HepG2 (cell line): ENCODE results near the gene CCNG1. TPM values are rescaled to one million over a fixed set of nuclear protein-coding genes. Genes with fewer than 3 reads are reported as not detected.
A peak's percentile ranks its signal among the peaks of the same experiment; 100 is the strongest.

Source experiments
- ATAC-seq: fragments of 200-7000 bp; cut with Tn5 transposase; 3 replicates; pipeline ENCODE4 v1.9.1; 2020; ENCODE audit warnings: mild to moderate bottlenecking, moderate library complexity
- BruUV-seq: library from RNA; stranded (reverse); fragments of 400-500 nt; replicated peaks from 2 replicates; lab custom pipeline; 2021; lab: Mats Ljungman, UMichigan
- CTCF ChIA-PET: fragments of 300-600 bp; formaldehyde crosslinking; extraction: SDS; loops from one replicate; lab custom pipeline; 2021; ENCODE audit warnings: low total read pairs, inconsistent platforms, low intra/inter-chr PET ratio; lab: Yijun Ruan, JAX
- POLR2A ChIA-PET: fragments of 350-600 bp; sonication (Branson Sonifier 250); formaldehyde crosslinking; loops from one replicate; lab custom pipeline; 2020; ENCODE audit warnings: antibody characterized with exemption, inconsistent platforms; lab: Yijun Ruan, JAX
- DNase-seq: peaks from one replicate; pipeline ENCODE4 v3.0.0-alpha.2; 2015; ENCODE audit warnings: low spot score
- FAIRE-seq: peaks from 3 replicates; lab custom pipeline; 2011; peaks lifted over from hg19 to GRCh38; lab: Jason Lieb, UNC
- H2AFZ ChIP-seq: one replicate; pipeline ENCODE4 v1.6.1; 2011; ENCODE audit warnings: low read length, inconsistent platforms
- H3K27ac ChIP-seq: fragments of 300-600 bp; 3 replicates; pipeline ENCODE4 v1.8.0; 2011; ENCODE audit warnings: mixed run types, mild to moderate bottlenecking, mixed read lengths, low read length, inconsistent platforms; ENCODE audit not compliant: insufficient read depth; ENCODE audit errors: extremely low read length
- H3K27me3 ChIP-seq, 2 experiments: fragments of 200-600 bp in 1 of 2; 2 replicates in 1 of 2; 3 replicates in 1 of 2; pipeline versions ENCODE4 v1.6.0 to v1.8.0; 2011; ENCODE audit warnings: low read length in 2 of 2, mild to moderate bottlenecking in 2 of 2, moderate library complexity in 2 of 2, inconsistent platforms in 1 of 2; ENCODE audit not compliant: insufficient read depth in 2 of 2, control insufficient read depth in 1 of 2
- H3K36me3 ChIP-seq, 2 experiments: fragments of 200-600 bp in 1 of 2; replicated peaks in 1 of 2; 2 replicates in 1 of 2; 3 replicates in 1 of 2; pipeline versions ENCODE4 v1.5.1 to v1.8.0; 2011; ENCODE audit warnings: low read length in 2 of 2, inconsistent platforms in 1 of 2; ENCODE audit not compliant: insufficient read depth in 2 of 2, control insufficient read depth in 1 of 2
- H3K4me1 ChIP-seq: 2 replicates; pipeline ENCODE4 v1.5.1; 2012; ENCODE audit warnings: low read length, inconsistent platforms; ENCODE audit not compliant: insufficient read depth
- H3K4me2 ChIP-seq: 2 replicates; pipeline ENCODE4 v1.6.0; 2011; ENCODE audit warnings: low read depth, low read length, inconsistent platforms
- H3K4me3 ChIP-seq, 3 experiments: fragments of 200-600 bp in 1 of 3; sonication (generic), shearing (Covaris generic) in 1 of 3; replicated peaks in 1 of 3; 2 replicates each; pipeline ENCODE4 v1.5.1; 2011 to 2016; ENCODE audit warnings: low read length in 3 of 3, inconsistent platforms in 2 of 3, low read depth in 2 of 3, mild to moderate bottlenecking in 2 of 3, control low read depth in 1 of 3, mixed read lengths in 1 of 3; ENCODE audit not compliant: insufficient read depth in 1 of 3
- H3K79me2 ChIP-seq: one replicate; pipeline ENCODE4 v1.6.1; 2011; ENCODE audit warnings: low read length, inconsistent platforms; ENCODE audit not compliant: insufficient read depth
- H3K9ac ChIP-seq: 2 replicates; pipeline ENCODE4 v1.6.0; 2011; ENCODE audit warnings: mild to moderate bottlenecking, low read depth, low read length, inconsistent platforms; ENCODE audit not compliant: insufficient read depth
- H3K9me3 ChIP-seq: 2 replicates; pipeline ENCODE4 v1.5.1; 2012; ENCODE audit warnings: mild to moderate bottlenecking, low read length
- H4K20me1 ChIP-seq: 2 replicates; pipeline ENCODE4 v1.6.0; 2011; ENCODE audit warnings: inconsistent platforms, mild to moderate bottlenecking, low read length, moderate library complexity; ENCODE audit not compliant: insufficient read depth
- CENPBD1 ChIP-seq: sonication (generic); formaldehyde crosslinking; IDR thresholded peaks from 2 replicates; pipeline ENCODE4 v1.8.0; 2022; ENCODE audit warnings: missing genetic modification reagents, low read depth, mild to moderate bottlenecking, borderline replicate concordance
- GPBP1L1 ChIP-seq: sonication (generic); formaldehyde crosslinking; IDR thresholded peaks from 2 replicates; pipeline ENCODE4 v1.5.0; 2020; ENCODE audit warnings: mild to moderate bottlenecking, missing genetic modification reagents
- HMG20B ChIP-seq: conservative IDR thresholded peaks from 2 replicates; pipeline ENCODE4 v1.6.1; 2016; ENCODE audit warnings: missing genetic modification reagents, missing compliant biosample characterization
- MAFF ChIP-seq: IDR thresholded peaks from 2 replicates; pipeline ENCODE4 v1.6.1; 2011; ENCODE audit warnings: low read depth, low read length, improper control_type of control experiment
- MAFK ChIP-seq, 2 experiments: IDR thresholded peaks in 1 of 2; conservative IDR thresholded peaks in 1 of 2; 2 replicates each; pipeline ENCODE4 v1.6.1; 2011; ENCODE audit warnings: improper control_type of control experiment in 2 of 2, low read length in 2 of 2
- SAP130 ChIP-seq: IDR thresholded peaks from 2 replicates; pipeline ENCODE4 v1.6.1; 2016; ENCODE audit warnings: low read depth
- TSC22D2 ChIP-seq: sonication (generic); formaldehyde crosslinking; IDR thresholded peaks from 2 replicates; pipeline ENCODE4 v1.5.1; 2020; ENCODE audit warnings: missing genetic modification reagents, mild to moderate bottlenecking, borderline replicate concordance
- ZNF101 ChIP-seq: sonication (generic); formaldehyde crosslinking; IDR thresholded peaks from 2 replicates; pipeline ENCODE4 v1.4.0; 2020; ENCODE audit warnings: mild to moderate bottlenecking, low read depth, missing genetic modification reagents, borderline replicate concordance
- ZNF260 ChIP-seq: sonication (generic); formaldehyde crosslinking; IDR thresholded peaks from 2 replicates; pipeline ENCODE4 v1.4.0; 2020; ENCODE audit warnings: missing genetic modification reagents, low read depth, mild to moderate bottlenecking, borderline replicate concordance
- ZNF574 ChIP-seq: sonication (generic); formaldehyde crosslinking; IDR thresholded peaks from 2 replicates; pipeline ENCODE4 v1.4.0; 2020; ENCODE audit warnings: missing genetic modification reagents
- ZNF850 ChIP-seq: sonication (generic); formaldehyde crosslinking; conservative IDR thresholded peaks from 2 replicates; pipeline ENCODE4 v1.9.0; 2021; ENCODE audit warnings: mild to moderate bottlenecking, missing genetic modification reagents
- WGBS: methylation state at CpG from one replicate; pipeline ENCODE4 v1.1.6; 2017; ENCODE audit warnings: low lambda C conversion rate; 5-methylcytosine and 5-hydroxymethylcytosine counted together
- in situ Hi-C: cut with HindIII; loops from 2 replicates; pipeline ENCODE4 v1.10.0; 2017; ENCODE audit warnings: low pct_unique_long_range_greater_than_20kb; ENCODE audit not compliant: extremely low pct_ligation_motif_present
- intact Hi-C: fragments of 100-400 bp; cut with micrococcal nuclease; formaldehyde crosslinking; loops from one replicate; pipeline ENCODE4 v1.10.0; 2022; ENCODE audit not compliant: unreplicated experiment
- polyA plus RNA-seq, 8 experiments: library from polyadenylated mRNA; depleted of rRNA in 3 of 8; stranded (reverse) in 7 of 8; unstranded in 1 of 8; fragments of >200 nt; fragmentation: Illumina TruSeq in 4 of 8; extraction: Trizol in 4 of 8; gene quantifications; 2 replicates each; pipeline versions ENCODE4 v1.2.1 to v1.2.3, GENCODE V29; 2011 to 2016; ENCODE audit warnings: low read depth in 4 of 8, missing spikeins in 1 of 8, mixed read lengths in 1 of 8; ENCODE audit not compliant: insufficient read depth in 1 of 8
- total RNA-seq, 5 experiments: library from RNA; depleted of rRNA; stranded (reverse); fragments of >200 nt; fragmentation: Illumina TruSeq; extraction: Trizol; gene quantifications; 2 replicates each; pipeline ENCODE4 v1.2.3, GENCODE V29; 2016; ENCODE audit warnings: low read depth in 1 of 5

CCNG1 gene
- total and polyA plus RNA-seq, 2 of the 13 experiments (the other 11 are each of a cell fraction or from before 2014, with no cell fraction given), result 181 to 353 TPM

- no peaks in the 10 kb centered on the region for H4K20me1 ChIP-seq
- in situ Hi-C loops, result no loop called here
- no peak overlapping the region for H3K9ac ChIP-seq
- POLR2A ChIA-PET, result no interaction called here
- H3K4me1 ChIP-seq, result no peaks in the 10 kb centered on the region
- TF ChIP-seq ZNF260 (CRISPR knock-in tag) (no peak), HMG20B (CRISPR knock-in tag) (no peak)
- FAIRE-seq, result no peak
- H3K9me3 ChIP-seq, result no peaks in the 10 kb centered on the region
- H3K27me3 ChIP-seq, result no peaks in the 10 kb centered on the region
- no peak overlapping the region for H3K4me3 ChIP-seq
- no peaks in the 10 kb centered on the region for H3K79me2 ChIP-seq
- DNase-seq, result no peak
- no peak overlapping the region for H3K27ac ChIP-seq
- no peaks in the 10 kb centered on the region for H3K36me3 ChIP-seq
- no peak overlapping the region for H3K4me2 ChIP-seq
- no TSS peak for BruUV-seq
- H2AFZ ChIP-seq, result no peak overlapping the region
- CTCF ChIA-PET, result no interaction called here
- intact Hi-C loops, result no loop called here
- no peak for ATAC-seq
Observed at GRCh38 chr5:163397354-163397753, 40.0 kb upstream of the CCNG1 start.

GRCh38 chr5:163399923-163400322, 37.5 kb upstream of the CCNG1 start:
- in situ Hi-C loops, result loop anchor here (25.0 kb wide), 1 partner anchor 1863 kb away; the partner anchor contains the start of gene GABRB2
- CTCF ChIA-PET, result no interaction called here
- FAIRE-seq (no peak), ATAC-seq (no peak), DNase-seq (no peak)
- intact Hi-C loops, result no loop called here
- H3K79me2 ChIP-seq, result no peaks in the 10 kb centered on the region
- no peaks in the 10 kb centered on the region for H3K27me3 ChIP-seq
- 42% methylated on average over 4 of the region's 4 CpGs for WGBS
- BruUV-seq, result no TSS peak
- no peak overlapping the region for H3K4me3 ChIP-seq
- no peaks in the 10 kb centered on the region for H3K9me3 ChIP-seq
- H4K20me1 ChIP-seq, result no peaks in the 10 kb centered on the region
- TF ChIP-seq SAP130 (CRISPR knock-in tag) (no peak), GPBP1L1 (CRISPR knock-in tag) (no peak), MAFF (peak; percentile 50), MAFK (conservative IDR thresholded peaks at IDR 0.05 in 1 of 2, IDR thresholded peaks at IDR 0.05 in 1 of 2; ENCODE audit: low read length in 2 of 2) (peak; percentile 37 to 62; a peak in 3 of 4 replicates), ZNF101 (CRISPR knock-in tag) (no peak), ZNF850 (CRISPR knock-in tag) (no peak), CENPBD1 (CRISPR knock-in tag) (no peak), TSC22D2 (CRISPR knock-in tag) (no peak), ZNF574 (CRISPR knock-in tag) (no peak)
- no peaks in the 10 kb centered on the region for H3K4me1 ChIP-seq
- no peak overlapping the region for H2AFZ ChIP-seq
- no peaks in the 10 kb centered on the region for H3K36me3 ChIP-seq
- no peak overlapping the region for H3K4me2 ChIP-seq
- H3K27ac ChIP-seq, result no peak overlapping the region
- POLR2A ChIA-PET, result no interaction called here
- no peak overlapping the region for H3K9ac ChIP-seq
